Brain microvascular endothelial cell (primary cell): ENCODE results near the gene LAP3.

Experiments used
- DNase-seq: peaks from one replicate; pipeline ENCODE4 v3.0.0-alpha.2; 2020
- H3K27ac ChIP-seq: fragments of 250-450 bp; sonication (Bioruptor Pico); 2 replicates; pipeline ENCODE4 v1.5.1; 2020; ENCODE audit warnings: mild to moderate bottlenecking, moderate library complexity
- H3K27me3 ChIP-seq: fragments of 250-450 bp; sonication (Bioruptor Pico); replicated peaks from 2 replicates; pipeline ENCODE4 v1.5.1; 2020; ENCODE audit warnings: mild to moderate bottlenecking
- H3K36me3 ChIP-seq: fragments of 250-450 bp; sonication (Bioruptor Pico); replicated peaks from 2 replicates; pipeline ENCODE4 v1.5.1; 2020; ENCODE audit warnings: mild to moderate bottlenecking
- H3K4me3 ChIP-seq: 2 replicates; pipeline ENCODE4 v1.5.1; 2011; ENCODE audit warnings: low read depth, mild to moderate bottlenecking, control low read depth, low read length, moderate library complexity
- in situ Hi-C: cut with HindIII; loops from 2 replicates; pipeline ENCODE4 v1.10.0; 2017; ENCODE audit warnings: low sequenced_read_pairs, low pct_ligation_motif_present
- TF ChIP-seq, protein P1 (sequence below): IDR thresholded peaks from 2 replicates; pipeline ENCODE4 v1.5.1; 2011; ENCODE audit warnings: low read depth, mild to moderate bottlenecking, moderate library complexity, low read length, control low read depth, inconsistent platforms; ENCODE audit errors: missing control alignments

The LAP3 gene

DNA sequence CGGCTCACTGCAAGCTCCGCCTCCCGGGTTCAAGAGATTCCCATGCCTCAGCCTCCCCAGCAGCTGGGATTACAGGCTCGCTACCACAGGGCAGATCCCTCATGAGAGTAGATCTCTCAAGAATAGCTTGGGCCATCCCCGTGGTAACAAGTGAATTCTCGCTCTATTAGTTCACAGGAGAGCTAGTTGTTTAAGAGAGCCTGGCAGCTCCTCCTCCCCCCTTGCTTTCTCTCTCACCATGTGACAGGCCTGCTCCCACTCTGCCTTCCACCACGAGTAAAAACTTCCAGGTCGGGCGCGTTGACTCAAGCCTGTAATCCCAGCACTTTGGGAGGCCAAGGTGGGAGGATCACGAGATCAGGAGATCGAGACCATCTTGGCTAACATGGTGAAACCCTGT lies 30.3 kb upstream of the LAP3 start:
- Histone ChIP-seq H3K36me3 (no peaks in the 10 kb centered on the region), H3K27ac (no peak overlapping the region), H3K4me3 (no peak overlapping the region), H3K27me3 (no peaks in the 10 kb centered on the region)
- DNase-seq = no peak
- TF ChIP-seq, protein P1, sequence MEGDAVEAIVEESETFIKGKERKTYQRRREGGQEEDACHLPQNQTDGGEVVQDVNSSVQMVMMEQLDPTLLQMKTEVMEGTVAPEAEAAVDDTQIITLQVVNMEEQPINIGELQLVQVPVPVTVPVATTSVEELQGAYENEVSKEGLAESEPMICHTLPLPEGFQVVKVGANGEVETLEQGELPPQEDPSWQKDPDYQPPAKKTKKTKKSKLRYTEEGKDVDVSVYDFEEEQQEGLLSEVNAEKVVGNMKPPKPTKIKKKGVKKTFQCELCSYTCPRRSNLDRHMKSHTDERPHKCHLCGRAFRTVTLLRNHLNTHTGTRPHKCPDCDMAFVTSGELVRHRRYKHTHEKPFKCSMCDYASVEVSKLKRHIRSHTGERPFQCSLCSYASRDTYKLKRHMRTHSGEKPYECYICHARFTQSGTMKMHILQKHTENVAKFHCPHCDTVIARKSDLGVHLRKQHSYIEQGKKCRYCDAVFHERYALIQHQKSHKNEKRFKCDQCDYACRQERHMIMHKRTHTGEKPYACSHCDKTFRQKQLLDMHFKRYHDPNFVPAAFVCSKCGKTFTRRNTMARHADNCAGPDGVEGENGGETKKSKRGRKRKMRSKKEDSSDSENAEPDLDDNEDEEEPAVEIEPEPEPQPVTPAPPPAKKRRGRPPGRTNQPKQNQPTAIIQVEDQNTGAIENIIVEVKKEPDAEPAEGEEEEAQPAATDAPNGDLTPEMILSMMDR = no peak
- in situ Hi-C loops = no loop called here

DNA sequence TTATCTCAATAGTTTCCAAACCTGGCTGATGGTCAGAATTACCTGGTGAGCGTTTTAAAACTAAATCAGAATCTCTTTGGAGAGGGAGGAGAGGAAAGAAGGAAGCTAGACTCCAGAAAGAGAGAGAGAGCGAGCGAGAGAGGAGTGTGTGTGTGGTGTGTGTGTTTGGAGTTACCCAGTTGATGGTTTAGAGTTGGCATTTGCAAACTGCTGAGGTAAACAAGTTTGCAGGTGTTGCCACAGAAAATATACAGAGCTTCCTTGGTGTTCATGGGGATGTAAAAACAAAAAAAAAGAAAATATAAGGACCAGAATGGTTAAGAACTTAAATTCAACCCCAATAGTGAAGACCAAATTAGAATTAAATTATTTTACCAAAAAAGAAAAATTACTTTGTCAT lies 26.4 kb upstream of the LAP3 start:
- Histone ChIP-seq H3K27ac (no peak overlapping the region), H3K36me3 (no peaks in the 10 kb centered on the region), H3K27me3 (no peaks in the 10 kb centered on the region), H3K4me3 (no peak overlapping the region)
- TF ChIP-seq, protein P1 = no peak
- DNase-seq = no peak
- in situ Hi-C loops = no loop called here

DNA sequence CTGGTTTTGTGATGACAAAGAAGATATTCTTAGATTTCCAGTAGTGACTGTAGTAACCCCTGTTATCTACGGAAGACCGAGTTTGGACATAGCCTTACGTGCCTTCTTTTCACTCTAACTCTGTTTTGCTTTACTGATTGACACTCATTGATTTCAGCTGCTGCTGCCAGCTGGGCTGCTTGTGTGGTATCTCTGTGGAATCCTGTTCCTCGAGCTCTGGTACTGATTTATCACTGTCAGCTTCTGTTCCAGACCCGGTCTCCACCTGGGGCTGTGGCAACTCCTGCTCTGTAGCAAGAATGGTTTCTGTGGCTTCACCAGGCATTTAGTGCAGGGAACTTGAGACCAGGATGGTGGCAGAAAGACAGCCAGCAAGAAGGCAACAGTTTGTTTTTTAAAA lies 24.6 kb upstream of the LAP3 start:
- in situ Hi-C loops = no loop called here
- Histone ChIP-seq H3K27ac (no peak overlapping the region), H3K36me3 (no peaks in the 10 kb centered on the region), H3K27me3 (no peaks in the 10 kb centered on the region), H3K4me3 (no peak overlapping the region)
- no peak for DNase-seq
- TF ChIP-seq, protein P1 = no peak

DNA sequence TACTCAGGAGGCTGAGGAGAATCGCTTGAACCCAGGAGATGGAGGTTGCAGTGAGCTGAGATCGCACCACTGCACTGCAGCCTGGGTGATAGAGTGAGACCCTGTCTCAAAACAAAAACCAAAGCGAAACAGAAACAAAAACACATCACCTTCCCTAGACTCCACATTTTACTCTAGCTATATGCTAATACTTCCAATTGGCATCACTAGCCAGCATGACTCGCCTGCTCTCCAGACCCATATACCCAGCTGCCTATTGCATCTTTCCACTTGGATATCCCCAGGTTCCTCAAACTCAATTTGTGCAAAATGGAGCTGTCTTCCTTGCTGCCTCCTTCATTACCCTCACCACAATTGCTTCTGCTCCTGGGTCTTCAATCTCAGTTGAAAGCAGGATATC lies 22.4 kb upstream of the LAP3 start:
- Histone ChIP-seq H3K36me3 (no peaks in the 10 kb centered on the region), H3K27me3 (no peaks in the 10 kb centered on the region), H3K4me3 (no peak overlapping the region), H3K27ac (no peak overlapping the region)
- TF ChIP-seq, protein P1 = no peak
- DNase-seq = no peak
- in situ Hi-C loops = no loop called here

DNA sequence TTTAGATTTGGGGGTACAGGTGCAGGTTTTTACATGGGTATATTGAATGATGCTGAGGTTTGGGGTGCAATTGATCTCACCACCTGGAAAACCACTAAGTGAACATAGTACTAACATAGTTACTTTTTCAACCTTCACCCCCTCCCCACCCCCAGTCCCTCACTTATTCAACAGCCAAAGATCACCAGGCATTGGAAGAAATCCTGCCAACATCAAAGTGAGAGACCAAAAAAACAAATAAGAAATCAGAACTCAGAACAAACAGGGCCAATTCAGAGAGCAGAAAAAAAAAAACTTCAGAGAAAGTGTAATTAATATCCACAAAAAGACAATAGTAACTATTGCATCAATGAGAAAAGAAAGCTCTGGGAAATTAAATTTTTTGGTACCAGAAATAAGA lies 20.5 kb upstream of the LAP3 start:
- no peak for DNase-seq

DNA sequence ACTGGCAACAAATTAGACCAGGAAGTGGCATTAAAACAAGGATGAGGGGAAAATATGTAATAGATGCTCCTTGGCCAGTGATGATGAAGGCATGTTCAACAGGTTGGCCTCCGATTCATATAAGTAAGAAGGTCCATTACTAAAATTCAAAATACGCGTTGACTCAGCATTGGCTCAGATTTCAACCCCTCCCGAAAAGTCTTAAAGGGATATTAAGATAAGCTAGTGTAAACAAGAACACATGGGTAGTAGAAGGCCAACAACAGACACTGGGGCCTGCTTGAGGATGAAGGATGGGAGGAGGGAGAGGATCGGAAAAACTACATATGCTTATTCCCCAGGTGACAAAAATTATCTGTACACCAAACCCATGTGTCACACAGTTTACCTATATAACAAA lies 19.1 kb upstream of the LAP3 start:
- DNase-seq = no peak
- TF ChIP-seq, protein P1 = no peak
- Histone ChIP-seq H3K4me3 (no peak overlapping the region), H3K27me3 (no peaks in the 10 kb centered on the region), H3K27ac (no peak overlapping the region), H3K36me3 (no peaks in the 10 kb centered on the region)
- in situ Hi-C loops = no loop called here

More for the DNA sequence above, 20.5 kb upstream of the LAP3 start:
- TF ChIP-seq, protein P1 = no peak
- Histone ChIP-seq H3K4me3 (no peak overlapping the region), H3K27me3 (no peaks in the 10 kb centered on the region), H3K27ac (no peak overlapping the region), H3K36me3 (no peaks in the 10 kb centered on the region)
- in situ Hi-C loops = no loop called here
